ENCODE results near the gene CLDN2. TPM values are rescaled to one million over a fixed set of nuclear protein-coding genes. Genes with fewer than 3 reads are reported as not detected.

CLDN2 gene
- total RNA-seq, 1 donor from 2014 or later = not detected

DNA sequence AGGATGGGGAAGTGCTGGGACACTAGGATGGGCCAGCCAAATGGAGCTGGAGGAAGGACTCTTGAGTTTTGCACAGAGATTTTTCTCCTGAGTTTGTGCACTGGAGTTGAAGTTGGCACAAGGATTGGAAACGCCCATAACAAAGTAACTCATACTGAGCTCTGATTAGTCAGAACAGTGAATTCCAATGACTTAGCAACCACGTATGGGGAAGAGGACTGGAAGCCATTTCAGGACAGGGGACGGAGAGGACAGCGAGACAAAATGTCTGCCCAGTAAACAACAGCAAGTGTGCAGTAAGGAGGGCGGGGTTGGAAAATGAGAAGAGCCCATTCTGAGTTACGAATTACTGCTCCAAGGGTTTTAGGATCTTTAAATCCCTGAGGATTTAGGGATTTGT lies 22.9 kb upstream of the CLDN2 start:
- Histone ChIP-seq H3K79me2 (ENCODE audit: low read depth) (no peaks in the 10 kb centered on the region), H3K36me3 (no peaks in the 10 kb centered on the region), H3K4me2 (no peak overlapping the region), H3K27ac (no peak overlapping the region), H3K4me3 (no peak overlapping the region), H3K4me1 (no peaks in the 10 kb centered on the region), H3K9ac (no peak overlapping the region), H3K27me3 (no peaks in the 10 kb centered on the region), H3F3A (ENCODE audit: low read depth) (no peaks in the 10 kb centered on the region), H3K9me3 (ENCODE audit: low read depth) (no peaks in the 10 kb centered on the region), H4K20me1 (ENCODE audit: low read depth) (no peaks in the 10 kb centered on the region), H2AFZ (replicated peaks) (no peak overlapping the region)
- no peaks in the 10 kb centered on the region for H3K36me3 Mint-ChIP-seq
- peaks cover 5% of the 10 kb centered on the region for H3K27me3 Mint-ChIP-seq (ENCODE audit: insufficient read depth, low read depth)
- no peak overlapping the region for H3K4me3 Mint-ChIP-seq
- H3K27ac Mint-ChIP-seq = no peak overlapping the region
- peaks cover under 1% of the 10 kb centered on the region for H3K9me3 Mint-ChIP-seq
- no peak for DNase-seq (ENCODE audit: low spot score)
- no peak for TF ChIP-seq EZH2phosphoT487 (IDR thresholded peaks at IDR 0.05)
- TF ChIP-seq, protein P1, sequence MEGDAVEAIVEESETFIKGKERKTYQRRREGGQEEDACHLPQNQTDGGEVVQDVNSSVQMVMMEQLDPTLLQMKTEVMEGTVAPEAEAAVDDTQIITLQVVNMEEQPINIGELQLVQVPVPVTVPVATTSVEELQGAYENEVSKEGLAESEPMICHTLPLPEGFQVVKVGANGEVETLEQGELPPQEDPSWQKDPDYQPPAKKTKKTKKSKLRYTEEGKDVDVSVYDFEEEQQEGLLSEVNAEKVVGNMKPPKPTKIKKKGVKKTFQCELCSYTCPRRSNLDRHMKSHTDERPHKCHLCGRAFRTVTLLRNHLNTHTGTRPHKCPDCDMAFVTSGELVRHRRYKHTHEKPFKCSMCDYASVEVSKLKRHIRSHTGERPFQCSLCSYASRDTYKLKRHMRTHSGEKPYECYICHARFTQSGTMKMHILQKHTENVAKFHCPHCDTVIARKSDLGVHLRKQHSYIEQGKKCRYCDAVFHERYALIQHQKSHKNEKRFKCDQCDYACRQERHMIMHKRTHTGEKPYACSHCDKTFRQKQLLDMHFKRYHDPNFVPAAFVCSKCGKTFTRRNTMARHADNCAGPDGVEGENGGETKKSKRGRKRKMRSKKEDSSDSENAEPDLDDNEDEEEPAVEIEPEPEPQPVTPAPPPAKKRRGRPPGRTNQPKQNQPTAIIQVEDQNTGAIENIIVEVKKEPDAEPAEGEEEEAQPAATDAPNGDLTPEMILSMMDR (IDR thresholded peaks at IDR 0.05) = no peak
- TF ChIP-seq EZH2 (IDR thresholded peaks at IDR 0.05) = no peak
- peaks cover 22% of the 10 kb centered on the region for H3K4me1 Mint-ChIP-seq

DNA sequence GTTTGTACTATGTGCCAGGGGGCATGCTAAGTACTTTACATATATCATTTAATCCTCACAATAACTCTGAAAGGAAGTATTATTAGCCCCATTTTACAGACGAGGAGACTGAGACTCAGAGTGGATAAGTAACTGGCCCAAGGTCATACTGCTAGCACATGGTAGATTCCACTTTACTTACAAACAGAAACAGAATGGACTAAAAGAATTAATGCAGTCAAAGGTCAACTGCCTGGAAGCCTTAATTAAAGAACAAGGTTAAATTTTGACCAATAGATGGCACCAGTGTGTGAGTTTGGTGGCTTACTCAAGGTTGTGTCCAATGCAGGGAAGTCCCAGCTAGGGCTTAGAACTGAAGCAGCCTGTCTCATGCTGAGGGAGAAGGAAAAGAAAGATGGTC lies 21.7 kb upstream of the CLDN2 start:
- Histone ChIP-seq H2AFZ (replicated peaks) (no peak overlapping the region), H3K4me2 (no peak overlapping the region), H3K9ac (no peak overlapping the region), H3K27ac (no peak overlapping the region), H3K79me2 (ENCODE audit: low read depth) (no peaks in the 10 kb centered on the region), H3K9me3 (ENCODE audit: low read depth) (no peaks in the 10 kb centered on the region), H3K27me3 (no peaks in the 10 kb centered on the region), H3F3A (ENCODE audit: low read depth) (peaks cover 3% of the 10 kb centered on the region), H4K20me1 (ENCODE audit: low read depth) (no peaks in the 10 kb centered on the region), H3K4me1 (peaks cover 4% of the 10 kb centered on the region), H3K4me3 (no peak overlapping the region), H3K36me3 (no peaks in the 10 kb centered on the region)
- Mint-ChIP-seq H3K36me3 (no peaks in the 10 kb centered on the region), H3K4me3 (no peak overlapping the region), H3K27me3 (ENCODE audit: insufficient read depth, low read depth) (peaks cover 5% of the 10 kb centered on the region), H3K4me1 (peaks cover 29% of the 10 kb centered on the region), H3K9me3 (peaks cover 3% of the 10 kb centered on the region), H3K27ac (no peak overlapping the region)
- TF ChIP-seq EZH2phosphoT487 (IDR thresholded peaks at IDR 0.05) (no peak), EZH2 (IDR thresholded peaks at IDR 0.05) (no peak)
- TF ChIP-seq, protein P1 (IDR thresholded peaks at IDR 0.05) = peak; percentile 57
- DNase-seq (ENCODE audit: low spot score) = peak; percentile 68

DNA sequence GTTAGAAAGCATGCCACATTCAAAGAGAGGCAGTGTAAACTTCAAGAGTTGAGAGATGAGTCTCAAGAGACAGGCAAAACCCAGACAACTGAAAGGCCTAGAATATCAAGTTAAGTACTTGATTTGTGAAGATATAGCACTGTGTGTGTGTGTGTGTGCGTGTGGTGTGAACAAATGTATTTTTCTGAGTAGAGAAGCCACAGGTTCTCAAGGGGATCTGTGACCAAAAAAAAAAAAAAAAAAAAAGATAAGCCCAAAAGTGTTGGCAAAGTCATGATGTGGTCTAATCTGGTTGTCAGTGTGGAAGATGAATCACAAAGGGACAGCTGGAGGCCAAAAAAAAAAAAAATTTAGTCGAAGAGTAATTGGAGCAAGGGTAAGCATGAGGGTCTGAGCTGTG lies 20.9 kb upstream of the CLDN2 start:
- H3K4me2 ChIP-seq = no peak overlapping the region
- TF ChIP-seq EZH2 (IDR thresholded peaks at IDR 0.05) (no peak), EZH2phosphoT487 (IDR thresholded peaks at IDR 0.05) (no peak)
- TF ChIP-seq, protein P1 (IDR thresholded peaks at IDR 0.05) = no peak
- Mint-ChIP-seq H3K4me3 (no peak overlapping the region), H3K9me3 (peaks cover 3% of the 10 kb centered on the region), H3K4me1 (peaks cover 36% of the 10 kb centered on the region), H3K27ac (no peak overlapping the region), H3K36me3 (no peaks in the 10 kb centered on the region), H3K27me3 (ENCODE audit: insufficient read depth, low read depth) (peaks cover 5% of the 10 kb centered on the region)
- no peak overlapping the region for H2AFZ ChIP-seq (replicated peaks)
- no peaks in the 10 kb centered on the region for H3K27me3 ChIP-seq
- no peak for DNase-seq (ENCODE audit: low spot score)
- H3K79me2 ChIP-seq (ENCODE audit: low read depth) = no peaks in the 10 kb centered on the region
- peaks cover 12% of the 10 kb centered on the region for H3F3A ChIP-seq (ENCODE audit: low read depth)
- no peak overlapping the region for H3K4me3 ChIP-seq
- H4K20me1 ChIP-seq (ENCODE audit: low read depth) = no peaks in the 10 kb centered on the region
- no peak overlapping the region for H3K9ac ChIP-seq
- H3K36me3 ChIP-seq = no peaks in the 10 kb centered on the region
- no peak overlapping the region for H3K27ac ChIP-seq
- peaks cover 11% of the 10 kb centered on the region for H3K4me1 ChIP-seq
- no peaks in the 10 kb centered on the region for H3K9me3 ChIP-seq (ENCODE audit: low read depth)
